Measurements from ENCODE around the gene PANX2. TPM values are rescaled to one million over a fixed set of nuclear protein-coding genes. Genes with fewer than 3 reads are reported as not detected.

Gene PANX2
- total and polyA plus RNA-seq, 2 of the 13 experiments (the other 11 are each of a cell fraction or from before 2014, with no cell fraction given): 0.15 to 1.1 TPM

DNA sequence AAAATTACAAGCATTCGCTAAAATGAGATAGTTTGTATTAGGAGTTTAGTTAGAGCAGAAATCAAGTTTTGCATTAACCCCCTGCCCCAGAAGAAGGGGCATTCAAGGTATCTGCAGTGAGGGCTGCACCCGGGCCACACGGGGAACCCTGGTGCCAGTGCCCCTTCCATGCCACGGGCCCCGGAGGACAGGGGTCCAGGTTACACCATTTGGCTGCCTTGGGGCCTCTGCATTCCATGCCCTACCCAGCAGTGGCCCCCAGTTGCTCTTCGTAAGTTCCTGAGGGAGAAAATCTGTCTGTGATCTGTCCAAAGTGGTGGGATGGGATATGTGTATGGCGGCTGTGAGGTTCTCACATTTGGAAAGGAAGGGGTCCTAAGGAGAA lies 16.8 kb upstream of the PANX2 start:
- H3K27me3 ChIP-seq (ENCODE audit: control insufficient read depth in 1 of 2, insufficient read depth in 2 of 2, low read length in 2 of 2): peaks cover 1 to 58% of the 10 kb centered on the region in 2 experiments
- TF ChIP-seq FOXA1 (IDR thresholded peaks at IDR 0.05): no peak
- no peak for TF ChIP-seq FOXA1 (CRISPR knock-in tag; IDR thresholded peaks at IDR 0.05)
- TF ChIP-seq CC2D1A (CRISPR knock-in tag; IDR thresholded peaks at IDR 0.05): no peak
- TF ChIP-seq, protein P1, sequence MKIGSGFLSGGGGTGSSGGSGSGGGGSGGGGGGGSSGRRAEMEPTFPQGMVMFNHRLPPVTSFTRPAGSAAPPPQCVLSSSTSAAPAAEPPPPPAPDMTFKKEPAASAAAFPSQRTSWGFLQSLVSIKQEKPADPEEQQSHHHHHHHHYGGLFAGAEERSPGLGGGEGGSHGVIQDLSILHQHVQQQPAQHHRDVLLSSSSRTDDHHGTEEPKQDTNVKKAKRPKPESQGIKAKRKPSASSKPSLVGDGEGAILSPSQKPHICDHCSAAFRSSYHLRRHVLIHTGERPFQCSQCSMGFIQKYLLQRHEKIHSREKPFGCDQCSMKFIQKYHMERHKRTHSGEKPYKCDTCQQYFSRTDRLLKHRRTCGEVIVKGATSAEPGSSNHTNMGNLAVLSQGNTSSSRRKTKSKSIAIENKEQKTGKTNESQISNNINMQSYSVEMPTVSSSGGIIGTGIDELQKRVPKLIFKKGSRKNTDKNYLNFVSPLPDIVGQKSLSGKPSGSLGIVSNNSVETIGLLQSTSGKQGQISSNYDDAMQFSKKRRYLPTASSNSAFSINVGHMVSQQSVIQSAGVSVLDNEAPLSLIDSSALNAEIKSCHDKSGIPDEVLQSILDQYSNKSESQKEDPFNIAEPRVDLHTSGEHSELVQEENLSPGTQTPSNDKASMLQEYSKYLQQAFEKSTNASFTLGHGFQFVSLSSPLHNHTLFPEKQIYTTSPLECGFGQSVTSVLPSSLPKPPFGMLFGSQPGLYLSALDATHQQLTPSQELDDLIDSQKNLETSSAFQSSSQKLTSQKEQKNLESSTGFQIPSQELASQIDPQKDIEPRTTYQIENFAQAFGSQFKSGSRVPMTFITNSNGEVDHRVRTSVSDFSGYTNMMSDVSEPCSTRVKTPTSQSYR (CRISPR knock-in tag; IDR thresholded peaks at IDR 0.05; ENCODE audit: borderline replicate concordance): no peak
- TF ChIP-seq, protein P2, sequence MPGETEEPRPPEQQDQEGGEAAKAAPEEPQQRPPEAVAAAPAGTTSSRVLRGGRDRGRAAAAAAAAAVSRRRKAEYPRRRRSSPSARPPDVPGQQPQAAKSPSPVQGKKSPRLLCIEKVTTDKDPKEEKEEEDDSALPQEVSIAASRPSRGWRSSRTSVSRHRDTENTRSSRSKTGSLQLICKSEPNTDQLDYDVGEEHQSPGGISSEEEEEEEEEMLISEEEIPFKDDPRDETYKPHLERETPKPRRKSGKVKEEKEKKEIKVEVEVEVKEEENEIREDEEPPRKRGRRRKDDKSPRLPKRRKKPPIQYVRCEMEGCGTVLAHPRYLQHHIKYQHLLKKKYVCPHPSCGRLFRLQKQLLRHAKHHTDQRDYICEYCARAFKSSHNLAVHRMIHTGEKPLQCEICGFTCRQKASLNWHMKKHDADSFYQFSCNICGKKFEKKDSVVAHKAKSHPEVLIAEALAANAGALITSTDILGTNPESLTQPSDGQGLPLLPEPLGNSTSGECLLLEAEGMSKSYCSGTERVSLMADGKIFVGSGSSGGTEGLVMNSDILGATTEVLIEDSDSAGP (CRISPR knock-in tag; IDR thresholded peaks at IDR 0.05; ENCODE audit: borderline replicate concordance): no peak
- TF ChIP-seq SP4 (CRISPR knock-in tag; IDR thresholded peaks at IDR 0.05): no peak
- no peak for TF ChIP-seq GABPA (IDR thresholded peaks at IDR 0.05; ENCODE audit: low read depth, low read length)
- TF ChIP-seq GABPA (CRISPR knock-in tag; IDR thresholded peaks at IDR 0.05; ENCODE audit: low read depth): no peak
- no peak for TF ChIP-seq ZNF136 (CRISPR knock-in tag; IDR thresholded peaks at IDR 0.05; ENCODE audit: low read depth)
- TF ChIP-seq SP1 (IDR thresholded peaks at IDR 0.05): no peak
- no peak for TF ChIP-seq SP1 (CRISPR knock-in tag; IDR thresholded peaks at IDR 0.05)
- no peak for TF ChIP-seq MTA1 (CRISPR knock-in tag; IDR thresholded peaks at IDR 0.05; ENCODE audit: borderline replicate concordance)
- TF ChIP-seq ZNF749 (CRISPR knock-in tag; IDR thresholded peaks at IDR 0.05; ENCODE audit: borderline replicate concordance): no peak
- TF ChIP-seq, protein P3, sequence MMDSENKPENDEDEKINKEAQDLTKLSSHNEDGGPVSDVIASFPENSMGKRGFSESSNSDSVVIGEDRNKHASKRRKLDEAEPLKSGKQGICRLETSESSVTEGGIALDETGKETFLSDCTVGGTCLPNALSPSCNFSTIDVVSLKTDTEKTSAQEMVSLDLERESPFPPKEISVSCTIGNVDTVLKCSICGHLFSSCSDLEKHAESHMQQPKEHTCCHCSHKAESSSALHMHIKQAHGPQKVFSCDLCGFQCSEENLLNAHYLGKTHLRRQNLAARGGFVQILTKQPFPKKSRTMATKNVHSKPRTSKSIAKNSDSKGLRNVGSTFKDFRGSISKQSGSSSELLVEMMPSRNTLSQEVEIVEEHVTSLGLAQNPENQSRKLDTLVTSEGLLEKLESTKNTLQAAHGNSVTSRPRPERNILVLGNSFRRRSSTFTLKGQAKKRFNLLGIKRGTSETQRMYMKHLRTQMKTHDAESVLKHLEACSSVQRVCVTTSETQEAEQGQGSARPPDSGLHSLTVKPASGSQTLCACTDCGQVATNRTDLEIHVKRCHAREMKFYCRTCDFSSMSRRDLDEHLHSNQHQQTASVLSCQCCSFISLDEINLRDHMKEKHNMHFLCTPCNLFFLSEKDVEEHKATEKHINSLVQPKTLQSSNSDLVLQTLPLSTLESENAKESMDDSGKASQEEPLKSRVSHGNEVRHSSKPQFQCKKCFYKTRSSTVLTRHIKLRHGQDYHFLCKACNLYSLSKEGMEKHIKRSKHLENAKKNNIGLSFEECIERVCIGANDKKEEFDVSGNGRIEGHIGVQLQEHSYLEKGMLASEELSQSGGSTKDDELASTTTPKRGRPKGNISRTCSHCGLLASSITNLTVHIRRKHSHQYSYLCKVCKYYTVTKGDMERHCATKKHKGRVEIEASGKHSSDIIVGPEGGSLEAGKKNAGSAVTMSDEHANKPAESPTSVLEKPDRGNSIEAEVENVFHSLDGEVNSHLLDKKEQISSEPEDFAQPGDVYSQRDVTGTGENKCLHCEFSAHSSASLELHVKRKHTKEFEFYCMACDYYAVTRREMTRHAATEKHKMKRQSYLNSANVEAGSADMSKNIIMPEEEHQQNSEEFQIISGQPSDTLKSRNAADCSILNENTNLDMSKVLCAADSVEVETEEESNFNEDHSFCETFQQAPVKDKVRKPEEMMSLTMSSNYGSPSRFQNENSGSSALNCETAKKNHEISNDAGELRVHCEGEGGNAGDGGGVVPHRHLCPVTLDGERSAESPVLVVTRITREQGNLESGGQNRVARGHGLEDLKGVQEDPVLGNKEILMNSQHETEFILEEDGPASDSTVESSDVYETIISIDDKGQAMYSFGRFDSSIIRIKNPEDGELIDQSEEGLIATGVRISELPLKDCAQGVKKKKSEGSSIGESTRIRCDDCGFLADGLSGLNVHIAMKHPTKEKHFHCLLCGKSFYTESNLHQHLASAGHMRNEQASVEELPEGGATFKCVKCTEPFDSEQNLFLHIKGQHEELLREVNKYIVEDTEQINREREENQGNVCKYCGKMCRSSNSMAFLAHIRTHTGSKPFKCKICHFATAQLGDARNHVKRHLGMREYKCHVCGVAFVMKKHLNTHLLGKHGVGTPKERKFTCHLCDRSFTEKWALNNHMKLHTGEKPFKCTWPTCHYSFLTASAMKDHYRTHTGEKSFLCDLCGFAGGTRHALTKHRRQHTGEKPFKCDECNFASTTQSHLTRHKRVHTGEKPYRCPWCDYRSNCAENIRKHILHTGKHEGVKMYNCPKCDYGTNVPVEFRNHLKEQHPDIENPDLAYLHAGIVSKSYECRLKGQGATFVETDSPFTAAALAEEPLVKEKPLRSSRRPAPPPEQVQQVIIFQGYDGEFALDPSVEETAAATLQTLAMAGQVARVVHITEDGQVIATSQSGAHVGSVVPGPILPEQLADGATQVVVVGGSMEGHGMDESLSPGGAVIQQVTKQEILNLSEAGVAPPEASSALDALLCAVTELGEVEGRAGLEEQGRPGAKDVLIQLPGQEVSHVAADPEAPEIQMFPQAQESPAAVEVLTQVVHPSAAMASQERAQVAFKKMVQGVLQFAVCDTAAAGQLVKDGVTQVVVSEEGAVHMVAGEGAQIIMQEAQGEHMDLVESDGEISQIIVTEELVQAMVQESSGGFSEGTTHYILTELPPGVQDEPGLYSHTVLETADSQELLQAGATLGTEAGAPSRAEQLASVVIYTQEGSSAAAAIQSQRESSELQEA (CRISPR knock-in tag; IDR thresholded peaks at IDR 0.05; ENCODE audit: not compliant biosample characterization): no peak

More for the DNA sequence above, 16.8 kb upstream of the PANX2 start:
- no peak overlapping the region for H3K4me3 ChIP-seq (replicated peaks in 1 of 3; ENCODE audit: insufficient read depth in 1 of 3, low read depth in 2 of 3, low read length in 3 of 3)
- H3K4me1 ChIP-seq (ENCODE audit: insufficient read depth, low read length): peaks cover 28% of the 10 kb centered on the region
- no peaks in the 10 kb centered on the region for H4K20me1 ChIP-seq (ENCODE audit: insufficient read depth, low read length)
- no peak for ATAC-seq
- H3K4me2 ChIP-seq (ENCODE audit: low read depth, low read length): no peak overlapping the region
- DNase-seq (ENCODE audit: low spot score): no peak
- no peak overlapping the region for H2AFZ ChIP-seq (ENCODE audit: low read length)
- no peaks in the 10 kb centered on the region for H3K36me3 ChIP-seq (replicated peaks in 1 of 2; ENCODE audit: control insufficient read depth in 1 of 2, insufficient read depth in 2 of 2, low read length in 2 of 2)
- H3K9ac ChIP-seq (ENCODE audit: insufficient read depth, low read depth, low read length): no peak overlapping the region
- H3K79me2 ChIP-seq (ENCODE audit: insufficient read depth, low read length): no peaks in the 10 kb centered on the region
- ChIA-PET POLR2A (no interaction called here), CTCF (ENCODE audit: low intra/inter-chr PET ratio, low total read pairs) (no interaction called here)
- no peaks in the 10 kb centered on the region for H3K9me3 ChIP-seq (ENCODE audit: low read length)
- in situ Hi-C loops (cut with HindIII; ENCODE audit: extremely low pct_ligation_motif_present, low pct_unique_long_range_greater_than_20kb): no loop called here
- no peak overlapping the region for H3K27ac ChIP-seq (ENCODE audit: extremely low read length, insufficient read depth, low read length)
- no peak for FAIRE-seq
- no TSS peak for BruUV-seq (replicated peaks)
- WGBS (ENCODE audit: low lambda C conversion rate): 61% methylated on average over 3 of the region's 7 CpGs
- intact Hi-C loops (cut with micrococcal nuclease; ENCODE audit: unreplicated experiment): no loop called here

Measured in HepG2 (cell line).